Nephron (organoid): ENCODE data around the gene TMIE.
A peak's percentile ranks its signal among the peaks of the same experiment; 100 is the strongest.

Experiments used
- H3K27ac Mint-ChIP-seq, 3 experiments: 2 replicates each; pipeline ENCODE4 v1.8.0; 2020; ENCODE audit warnings: mixed read lengths in 3 of 3, mild to moderate bottlenecking in 2 of 3, moderate library complexity in 1 of 3
- H3K27me3 Mint-ChIP-seq: 2 replicates; pipeline ENCODE4 v1.8.0; 2021; ENCODE audit warnings: low read depth, mild to moderate bottlenecking, moderate library complexity, mixed read lengths
- H3K36me3 Mint-ChIP-seq: 2 replicates; pipeline ENCODE4 v1.8.0; 2020; ENCODE audit warnings: low read depth, mixed read lengths
- H3K4me1 Mint-ChIP-seq: 2 replicates; pipeline ENCODE4 v1.8.0; 2020; ENCODE audit warnings: mixed read lengths
- H3K4me3 Mint-ChIP-seq, 3 experiments: 2 replicates each; pipeline ENCODE4 v1.8.0; 2020; ENCODE audit warnings: mild to moderate bottlenecking in 3 of 3, mixed read lengths in 3 of 3, moderate library complexity in 2 of 3
- H3K9me3 Mint-ChIP-seq: 2 replicates; pipeline ENCODE4 v1.8.0; 2020; ENCODE audit warnings: mixed read lengths
- TF ChIP-seq, protein P1 (sequence below), 3 experiments: fragments of 200-600 bp; sonication (generic); IDR thresholded peaks; one replicate each; pipeline ENCODE4 v1.5.0; 2021; ENCODE audit warnings: antibody characterized with exemption in 3 of 3; ENCODE audit not compliant: unreplicated experiment in 3 of 3

Gene TMIE

DNA sequence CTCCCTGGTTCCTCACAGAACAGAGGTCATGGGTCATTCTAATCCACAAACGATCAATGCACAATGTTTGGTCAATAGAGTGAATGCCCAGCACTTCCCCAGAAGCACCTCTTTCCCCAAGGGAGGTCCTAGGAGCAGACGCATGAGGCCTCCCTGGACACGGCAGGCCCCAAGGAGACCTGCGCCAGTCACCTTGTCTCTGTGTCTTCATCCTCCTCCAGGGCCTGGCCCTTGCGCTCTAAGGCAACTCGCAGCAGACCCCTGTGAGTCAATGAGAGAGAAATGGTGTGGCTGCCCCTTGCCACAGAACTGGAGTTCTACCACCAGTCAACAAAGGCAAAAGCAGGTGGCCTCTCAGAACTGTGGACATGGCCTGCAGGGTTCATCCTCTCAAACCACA lies 25.8 kb upstream of the TMIE start:
- H3K36me3 Mint-ChIP-seq = no peaks in the 10 kb centered on the region
- TF ChIP-seq, protein P1, sequence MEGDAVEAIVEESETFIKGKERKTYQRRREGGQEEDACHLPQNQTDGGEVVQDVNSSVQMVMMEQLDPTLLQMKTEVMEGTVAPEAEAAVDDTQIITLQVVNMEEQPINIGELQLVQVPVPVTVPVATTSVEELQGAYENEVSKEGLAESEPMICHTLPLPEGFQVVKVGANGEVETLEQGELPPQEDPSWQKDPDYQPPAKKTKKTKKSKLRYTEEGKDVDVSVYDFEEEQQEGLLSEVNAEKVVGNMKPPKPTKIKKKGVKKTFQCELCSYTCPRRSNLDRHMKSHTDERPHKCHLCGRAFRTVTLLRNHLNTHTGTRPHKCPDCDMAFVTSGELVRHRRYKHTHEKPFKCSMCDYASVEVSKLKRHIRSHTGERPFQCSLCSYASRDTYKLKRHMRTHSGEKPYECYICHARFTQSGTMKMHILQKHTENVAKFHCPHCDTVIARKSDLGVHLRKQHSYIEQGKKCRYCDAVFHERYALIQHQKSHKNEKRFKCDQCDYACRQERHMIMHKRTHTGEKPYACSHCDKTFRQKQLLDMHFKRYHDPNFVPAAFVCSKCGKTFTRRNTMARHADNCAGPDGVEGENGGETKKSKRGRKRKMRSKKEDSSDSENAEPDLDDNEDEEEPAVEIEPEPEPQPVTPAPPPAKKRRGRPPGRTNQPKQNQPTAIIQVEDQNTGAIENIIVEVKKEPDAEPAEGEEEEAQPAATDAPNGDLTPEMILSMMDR (IDR thresholded peaks at IDR 0.05; ENCODE audit: unreplicated experiment in 3 of 3) = no peak
- H3K27ac Mint-ChIP-seq = no peak overlapping the region
- peaks cover 42% of the 10 kb centered on the region for H3K27me3 Mint-ChIP-seq
- H3K9me3 Mint-ChIP-seq = no peaks in the 10 kb centered on the region
- no peak overlapping the region for H3K4me3 Mint-ChIP-seq
- peaks cover 6% of the 10 kb centered on the region for H3K4me1 Mint-ChIP-seq

GRCh38 chr3:46675843-46676567 lies 25.2 kb upstream of the TMIE start:
- H3K27ac Mint-ChIP-seq = no peak overlapping the region
- peaks cover 39% of the 10 kb centered on the region for H3K27me3 Mint-ChIP-seq
- peaks cover 6% of the 10 kb centered on the region for H3K4me1 Mint-ChIP-seq
- H3K9me3 Mint-ChIP-seq = no peaks in the 10 kb centered on the region
- TF ChIP-seq, protein P1 (IDR thresholded peaks at IDR 0.05; ENCODE audit: unreplicated experiment in 3 of 3) = no peak
- H3K36me3 Mint-ChIP-seq = no peaks in the 10 kb centered on the region
- H3K4me3 Mint-ChIP-seq = no peak overlapping the region

DNA sequence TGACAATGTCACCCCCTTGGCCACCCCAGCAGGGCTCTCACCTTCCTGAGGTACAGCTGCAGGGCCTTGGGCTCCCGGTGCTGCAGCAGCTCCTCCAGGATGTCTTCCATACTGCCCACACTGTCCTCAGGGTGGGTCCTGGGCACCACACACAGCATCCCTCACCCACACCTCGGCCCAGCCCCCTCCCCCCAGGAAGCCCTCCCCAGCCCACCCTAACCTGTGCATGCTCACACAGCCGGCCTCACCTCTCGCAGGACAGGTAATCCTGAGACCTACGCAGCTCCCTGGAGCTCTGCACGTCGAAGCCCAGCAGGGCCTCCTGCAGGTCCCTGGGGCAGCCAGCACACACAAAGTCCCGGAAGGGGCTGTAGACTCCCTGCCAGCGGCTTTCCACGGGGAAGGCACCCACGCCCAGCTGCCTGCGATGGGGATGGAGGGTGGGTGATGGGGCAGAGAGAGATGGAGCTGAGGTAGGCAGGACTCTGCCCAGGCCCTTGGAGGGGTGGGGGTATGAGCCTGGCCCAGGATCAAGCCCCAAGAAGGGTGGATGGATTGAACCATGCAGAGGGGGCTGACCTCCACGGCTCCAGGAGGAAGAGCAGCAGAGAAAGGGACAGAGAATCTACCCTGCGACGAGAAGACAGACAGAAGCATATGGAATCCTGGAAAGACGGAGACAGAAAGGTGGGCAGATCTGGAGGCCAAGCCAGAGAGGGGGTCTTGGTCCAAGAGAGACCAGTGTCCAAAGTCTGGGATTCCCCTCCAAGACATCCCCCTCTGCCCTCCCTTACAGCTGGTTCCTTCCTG lies 24.4 kb upstream of the TMIE start:
- Mint-ChIP-seq H3K27me3 (peaks cover 33% of the 10 kb centered on the region), H3K9me3 (no peaks in the 10 kb centered on the region), H3K4me1 (peaks cover 6% of the 10 kb centered on the region), H3K4me3 (no peak overlapping the region), H3K27ac (peak overlapping the region in 2 of 3 experiments; percentile 33 to 75), H3K36me3 (no peaks in the 10 kb centered on the region)
- TF ChIP-seq, protein P1 (IDR thresholded peaks at IDR 0.05; ENCODE audit: unreplicated experiment in 3 of 3) = no peak

DNA sequence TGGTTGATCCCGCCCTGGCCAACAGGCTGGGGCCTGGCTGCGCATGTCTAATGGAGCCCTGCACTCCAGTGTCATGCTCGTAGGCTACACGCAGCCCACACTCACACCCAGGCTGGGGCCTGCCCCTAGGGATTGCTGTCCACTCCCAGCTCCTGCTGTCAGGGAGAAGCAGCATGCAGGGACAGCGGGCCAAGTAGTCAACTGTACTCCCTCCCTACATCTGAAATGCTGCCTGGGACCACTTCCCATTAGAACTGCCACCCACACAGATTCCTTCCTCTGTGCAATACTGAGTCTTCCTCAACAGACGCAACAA lies 23.8 kb upstream of the TMIE start:
- H3K4me3 Mint-ChIP-seq = no peak overlapping the region
- no peaks in the 10 kb centered on the region for H3K36me3 Mint-ChIP-seq
- peaks cover 6% of the 10 kb centered on the region for H3K4me1 Mint-ChIP-seq
- H3K9me3 Mint-ChIP-seq = no peaks in the 10 kb centered on the region
- peak overlapping the region; percentile 33 to 75 (median 69) for H3K27ac Mint-ChIP-seq
- TF ChIP-seq, protein P1 (IDR thresholded peaks at IDR 0.05; ENCODE audit: unreplicated experiment in 3 of 3) = no peak
- H3K27me3 Mint-ChIP-seq = peaks cover 28% of the 10 kb centered on the region

GRCh38 chr3:46678280-46678679 lies 22.9 kb upstream of the TMIE start:
- TF ChIP-seq, protein P1 (IDR thresholded peaks at IDR 0.05; ENCODE audit: unreplicated experiment in 3 of 3) = no peak
- Mint-ChIP-seq H3K4me3 (no peak overlapping the region), H3K36me3 (no peaks in the 10 kb centered on the region), H3K9me3 (no peaks in the 10 kb centered on the region), H3K4me1 (peaks cover 6% of the 10 kb centered on the region), H3K27ac (no peak overlapping the region), H3K27me3 (peaks cover 26% of the 10 kb centered on the region)
